SU-DHL-6 (cell line): ENCODE results near the gene PSME2.

Source experiments
- H2AFZ ChIP-seq: fragments of 200-600 bp; sonication (generic); 2 replicates; pipeline ENCODE4 v1.6.1; 2014; ENCODE audit warnings: low read depth, mild to moderate bottlenecking, moderate library complexity, mixed read lengths, antibody characterized with exemption, low read length; ENCODE audit not compliant: severe bottlenecking
- H3F3A ChIP-seq: fragments of 200-600 bp; shearing (Covaris generic); 2 replicates; pipeline ENCODE4 v1.6.0; 2016; ENCODE audit warnings: antibody characterized with exemption, mild to moderate bottlenecking; ENCODE audit not compliant: insufficient read depth
- H3K27ac ChIP-seq: fragments of 200-600 bp; sonication (generic); 2 replicates; pipeline ENCODE4 v1.5.1; 2016; ENCODE audit warnings: low read depth, mild to moderate bottlenecking, low read length, moderate library complexity, mixed read lengths
- H3K27me3 ChIP-seq: fragments of 200-600 bp; sonication (generic), shearing (Covaris generic); 2 replicates; pipeline ENCODE4 v1.6.0; 2014; ENCODE audit warnings: mild to moderate bottlenecking, low read length
- H3K36me3 ChIP-seq: fragments of 200-600 bp; sonication (generic); 2 replicates; pipeline ENCODE4 v1.6.1; 2014; ENCODE audit warnings: mild to moderate bottlenecking, low read length, mixed read lengths
- H3K4me2 ChIP-seq: fragments of 300-600, 200-600 bp; shearing (Covaris generic), sonication (generic); 2 replicates; pipeline ENCODE4 v1.6.0; 2014; ENCODE audit warnings: low read length, low read depth, mild to moderate bottlenecking; ENCODE audit not compliant: poor library complexity, severe bottlenecking
- H3K4me3 ChIP-seq: fragments of 200-600 bp; sonication (generic); 2 replicates; pipeline ENCODE4 v1.5.1; 2014; ENCODE audit warnings: antibody characterized with exemption, low read length, mild to moderate bottlenecking, mixed read lengths; ENCODE audit not compliant: insufficient read depth, poor library complexity, severe bottlenecking
- H3K79me2 ChIP-seq: fragments of 200-600 bp; sonication (generic); 2 replicates; pipeline ENCODE4 v1.6.1; 2014; ENCODE audit warnings: mild to moderate bottlenecking, low read length, moderate library complexity; ENCODE audit not compliant: insufficient read depth
- H3K9ac ChIP-seq: fragments of 200-600 bp; sonication (generic); 2 replicates; pipeline ENCODE4 v1.7.0; 2014; ENCODE audit warnings: mild to moderate bottlenecking, low read length
- H3K9me2 ChIP-seq: fragments of 200-600 bp; sonication (generic); replicated peaks from 2 replicates; pipeline ENCODE4 v1.6.1; 2014; ENCODE audit warnings: low read length; ENCODE audit not compliant: insufficient read depth
- H3K9me3 ChIP-seq: fragments of 200-600 bp; sonication (generic); 2 replicates; pipeline ENCODE4 v1.6.1; 2014; ENCODE audit warnings: low read length, mixed read lengths; ENCODE audit not compliant: insufficient read depth
- H4K20me1 ChIP-seq: fragments of 200-600 bp; sonication (generic); 2 replicates; pipeline ENCODE4 v1.6.1; 2014; ENCODE audit warnings: low read depth, mild to moderate bottlenecking, antibody characterized with exemption, low read length, moderate library complexity, mixed read lengths
- EZH2phosphoT487 ChIP-seq: fragments of 200-600 bp; sonication (generic), shearing (Covaris generic); conservative IDR thresholded peaks from 2 replicates; pipeline ENCODE4 v1.6.1; 2018; ENCODE audit warnings: mild to moderate bottlenecking, antibody characterized with exemption, low read length, moderate library complexity, mixed read lengths
- TF ChIP-seq, protein P1 (sequence below): fragments of 200-600 bp; sonication (generic); IDR thresholded peaks from one replicate; pipeline ENCODE4 v1.5.1; 2017; ENCODE audit warnings: antibody characterized with exemption, mild to moderate bottlenecking, low read length, moderate library complexity; ENCODE audit not compliant: insufficient read depth, poor library complexity, severe bottlenecking

The PSME2 gene

DNA sequence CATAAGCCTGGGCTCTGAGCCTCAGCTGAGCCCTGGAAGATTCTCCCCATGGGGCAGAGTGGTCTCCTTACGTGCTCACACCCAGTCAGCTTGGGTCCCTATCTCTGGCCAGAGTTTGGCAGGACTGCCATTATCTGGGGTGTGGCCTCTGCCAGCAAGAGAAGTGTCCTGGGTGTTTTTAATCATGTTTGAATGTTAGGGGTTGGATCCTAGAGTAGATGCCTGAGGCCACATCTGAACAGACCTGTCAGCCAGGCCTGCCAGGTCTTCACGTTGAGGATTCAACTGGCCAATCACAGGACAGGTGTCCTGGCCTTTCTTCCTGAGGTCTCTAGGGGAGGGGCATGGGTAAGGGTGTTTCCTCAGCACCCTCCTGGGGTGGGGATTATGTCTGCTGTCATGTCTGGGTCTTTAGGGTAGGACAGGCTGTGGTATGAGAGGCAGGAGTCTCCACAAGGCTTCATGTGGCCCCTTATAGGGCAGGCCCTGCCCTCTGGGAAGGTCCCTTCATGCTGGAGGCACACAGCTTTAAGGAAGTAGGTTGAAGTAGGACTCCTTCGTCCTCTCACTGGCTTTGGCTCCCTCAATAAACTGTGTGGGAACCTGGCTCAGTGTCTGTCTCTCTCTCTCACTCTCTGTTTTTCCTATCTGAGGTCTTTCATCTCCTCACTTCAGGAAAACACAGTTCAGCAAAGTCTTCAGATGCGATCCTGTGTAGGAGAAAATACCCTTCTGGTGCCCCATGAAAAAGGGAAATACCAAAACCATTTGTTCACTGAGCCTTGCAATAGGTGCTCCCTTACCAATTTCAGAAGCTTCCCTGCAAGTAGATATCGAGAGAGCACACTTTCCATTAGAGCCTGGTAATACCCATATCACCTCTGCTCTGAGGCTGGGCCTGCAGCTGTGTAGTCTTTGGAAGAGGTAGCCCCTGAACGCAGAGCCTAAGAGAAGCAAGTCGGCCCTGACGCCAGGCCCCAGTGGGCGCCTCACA lies 22.7 kb downstream of the PSME2 start:
- Histone ChIP-seq H3K9ac (no peak overlapping the region), H4K20me1 (no peaks in the 10 kb centered on the region), H3K4me3 (no peak overlapping the region), H3K79me2 (no peaks in the 10 kb centered on the region), H3K9me3 (no peaks in the 10 kb centered on the region), H3F3A (no peaks in the 10 kb centered on the region; the same call in 1 of the 2 replicates), H3K27me3 (no peaks in the 10 kb centered on the region), H2AFZ (no peak overlapping the region), H3K36me3 (no peaks in the 10 kb centered on the region), H3K27ac (no peak overlapping the region), H3K4me2 (no peak overlapping the region), H3K9me2 (no peaks in the 10 kb centered on the region)
- TF ChIP-seq, protein P1, sequence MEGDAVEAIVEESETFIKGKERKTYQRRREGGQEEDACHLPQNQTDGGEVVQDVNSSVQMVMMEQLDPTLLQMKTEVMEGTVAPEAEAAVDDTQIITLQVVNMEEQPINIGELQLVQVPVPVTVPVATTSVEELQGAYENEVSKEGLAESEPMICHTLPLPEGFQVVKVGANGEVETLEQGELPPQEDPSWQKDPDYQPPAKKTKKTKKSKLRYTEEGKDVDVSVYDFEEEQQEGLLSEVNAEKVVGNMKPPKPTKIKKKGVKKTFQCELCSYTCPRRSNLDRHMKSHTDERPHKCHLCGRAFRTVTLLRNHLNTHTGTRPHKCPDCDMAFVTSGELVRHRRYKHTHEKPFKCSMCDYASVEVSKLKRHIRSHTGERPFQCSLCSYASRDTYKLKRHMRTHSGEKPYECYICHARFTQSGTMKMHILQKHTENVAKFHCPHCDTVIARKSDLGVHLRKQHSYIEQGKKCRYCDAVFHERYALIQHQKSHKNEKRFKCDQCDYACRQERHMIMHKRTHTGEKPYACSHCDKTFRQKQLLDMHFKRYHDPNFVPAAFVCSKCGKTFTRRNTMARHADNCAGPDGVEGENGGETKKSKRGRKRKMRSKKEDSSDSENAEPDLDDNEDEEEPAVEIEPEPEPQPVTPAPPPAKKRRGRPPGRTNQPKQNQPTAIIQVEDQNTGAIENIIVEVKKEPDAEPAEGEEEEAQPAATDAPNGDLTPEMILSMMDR, result no peak
- no peak for TF ChIP-seq EZH2phosphoT487

DNA sequence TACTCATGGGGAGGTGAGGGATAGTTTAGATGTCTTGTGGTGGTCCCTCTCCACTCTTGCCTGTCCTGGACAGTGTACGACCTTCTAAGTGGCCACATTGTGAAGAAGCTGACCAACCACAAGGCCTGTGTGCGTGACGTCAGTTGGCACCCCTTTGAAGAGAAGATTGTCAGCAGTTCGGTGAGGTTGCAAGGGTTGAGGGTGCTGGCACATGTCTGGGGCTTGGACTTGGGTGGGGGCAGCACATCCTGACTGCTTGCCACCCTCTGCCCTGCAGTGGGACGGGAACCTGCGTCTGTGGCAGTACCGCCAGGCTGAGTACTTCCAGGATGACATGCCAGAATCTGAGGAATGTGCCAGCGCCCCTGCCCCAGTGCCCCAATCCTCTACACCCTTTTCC lies 23.5 kb downstream of the PSME2 start:
- Histone ChIP-seq H3K27me3 (no peaks in the 10 kb centered on the region), H2AFZ (no peak overlapping the region), H3K9me3 (no peaks in the 10 kb centered on the region), H3K9me2 (no peaks in the 10 kb centered on the region), H3F3A (no peaks in the 10 kb centered on the region), H3K27ac (no peak overlapping the region), H3K9ac (no peak overlapping the region), H3K4me2 (no peak overlapping the region), H3K79me2 (no peaks in the 10 kb centered on the region), H3K4me3 (no peak overlapping the region), H4K20me1 (no peaks in the 10 kb centered on the region), H3K36me3 (no peaks in the 10 kb centered on the region)
- TF ChIP-seq EZH2phosphoT487, result no peak
- TF ChIP-seq, protein P1, result no peak

GRCh38 chr14:24122416-24122815 lies 24.0 kb downstream of the PSME2 start:
- no peak overlapping the region for H3K27ac ChIP-seq
- H3K9me3 ChIP-seq, result no peaks in the 10 kb centered on the region
- no peaks in the 10 kb centered on the region for H3K36me3 ChIP-seq
- no peaks in the 10 kb centered on the region for H3F3A ChIP-seq
- no peak for TF ChIP-seq EZH2phosphoT487
- TF ChIP-seq, protein P1, result no peak
- H3K27me3 ChIP-seq, result no peaks in the 10 kb centered on the region
- H3K9ac ChIP-seq, result no peak overlapping the region
- H2AFZ ChIP-seq, result no peak overlapping the region
- no peaks in the 10 kb centered on the region for H3K9me2 ChIP-seq
- H3K79me2 ChIP-seq, result no peaks in the 10 kb centered on the region
- H3K4me3 ChIP-seq, result no peak overlapping the region
- no peak overlapping the region for H3K4me2 ChIP-seq
- H4K20me1 ChIP-seq, result no peaks in the 10 kb centered on the region
